ENCODE data around the gene MAPKAP1.
"Not testable (repeated sequence)": the region's sequence is repeated elsewhere in the genome, so short reads cannot be mapped to it uniquely, and the experiment has no call there.

The MAPKAP1 gene

DNA sequence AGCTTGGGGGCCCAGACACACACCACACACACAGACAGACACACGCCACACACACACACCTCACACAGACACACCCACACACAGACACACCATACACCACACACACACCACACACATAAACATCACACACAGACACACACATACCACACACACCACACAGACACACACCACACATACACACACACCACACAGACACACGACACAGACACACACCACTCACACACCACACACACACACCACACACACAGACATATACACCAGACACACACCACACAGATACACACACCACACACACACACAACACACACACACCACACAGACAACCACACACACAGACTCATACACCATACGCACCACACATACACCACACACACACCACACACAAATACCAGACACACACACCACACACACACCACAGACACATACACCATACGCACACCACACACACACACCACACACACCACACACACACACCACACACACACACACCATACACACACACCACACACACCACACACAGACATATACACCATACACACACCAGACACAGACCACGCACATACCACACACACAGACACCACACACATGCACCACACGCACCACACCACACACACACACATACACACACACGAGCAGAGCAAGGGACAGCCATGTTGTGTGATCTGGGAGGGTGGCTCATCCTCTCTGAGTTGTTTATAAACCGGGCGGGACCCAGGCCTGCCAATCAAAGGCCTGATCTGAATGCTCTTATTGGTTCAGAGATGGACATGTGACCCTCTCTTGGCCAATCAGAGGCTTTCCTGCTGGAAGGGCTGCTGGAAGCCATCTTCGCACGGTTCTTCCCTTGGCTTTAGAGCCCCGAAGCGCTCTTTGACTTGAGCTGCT is 297.1 kb downstream of the MAPKAP1 start:
- DNase-seq (ENCODE audit: extremely low spot score, insufficient read length, low read depth) (no peak), FAIRE-seq (peak; percentile 38)

GRCh38 chr9:125409217-125409636 is 297.8 kb downstream of the MAPKAP1 start:
- FAIRE-seq (no peak), DNase-seq (ENCODE audit: extremely low spot score, insufficient read length, low read depth) (no peak)

DNA sequence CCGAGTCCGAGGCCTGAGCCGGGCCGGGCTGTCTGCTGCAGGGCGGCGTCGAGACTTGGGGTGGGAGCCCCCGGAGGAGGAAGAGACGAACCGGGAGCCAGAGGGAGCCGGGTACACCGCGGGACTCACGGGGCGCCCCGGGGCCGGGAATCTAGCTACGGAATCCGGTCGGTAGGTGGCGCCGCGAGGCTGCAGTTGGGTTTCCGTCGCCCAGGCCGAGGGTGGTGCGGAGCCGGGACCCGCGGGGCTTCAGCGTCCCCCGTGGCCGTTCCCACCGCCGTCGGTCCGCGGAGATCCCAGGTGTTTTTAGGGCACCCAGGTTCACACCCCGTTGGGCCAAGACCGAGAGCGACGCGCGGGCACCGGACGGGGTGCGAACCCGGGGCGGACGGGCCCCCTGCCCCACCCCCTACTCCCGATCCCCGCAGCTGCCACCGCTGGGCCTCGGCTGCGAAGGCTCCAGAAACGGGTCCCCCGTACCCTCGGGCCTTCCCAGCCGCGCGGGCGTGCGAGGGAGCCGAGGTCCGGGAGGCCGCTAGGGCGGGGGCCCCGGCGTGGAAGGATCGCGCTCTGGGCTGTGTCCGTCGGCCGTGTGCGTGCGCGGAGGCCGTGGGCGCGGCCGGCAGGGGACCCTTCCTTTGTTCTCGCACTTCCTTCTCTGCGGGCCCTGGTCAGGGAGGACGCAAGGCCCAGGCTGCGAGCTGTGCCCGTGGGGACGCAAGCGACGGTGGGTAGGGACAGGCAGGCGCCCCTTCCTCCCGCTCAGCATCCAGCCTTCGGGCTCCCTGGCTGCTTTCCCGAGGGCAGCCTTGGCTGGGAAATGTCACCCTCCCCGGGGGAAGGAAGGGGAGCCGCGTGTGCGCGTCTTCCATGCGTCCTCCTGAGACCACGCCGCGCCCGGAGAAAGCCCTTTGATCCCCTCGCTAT is 298.8 kb downstream of the MAPKAP1 start:
- FAIRE-seq (peak; percentile 53), DNase-seq (ENCODE audit: extremely low spot score, insufficient read length, low read depth) (peak; percentile 84)

DNA sequence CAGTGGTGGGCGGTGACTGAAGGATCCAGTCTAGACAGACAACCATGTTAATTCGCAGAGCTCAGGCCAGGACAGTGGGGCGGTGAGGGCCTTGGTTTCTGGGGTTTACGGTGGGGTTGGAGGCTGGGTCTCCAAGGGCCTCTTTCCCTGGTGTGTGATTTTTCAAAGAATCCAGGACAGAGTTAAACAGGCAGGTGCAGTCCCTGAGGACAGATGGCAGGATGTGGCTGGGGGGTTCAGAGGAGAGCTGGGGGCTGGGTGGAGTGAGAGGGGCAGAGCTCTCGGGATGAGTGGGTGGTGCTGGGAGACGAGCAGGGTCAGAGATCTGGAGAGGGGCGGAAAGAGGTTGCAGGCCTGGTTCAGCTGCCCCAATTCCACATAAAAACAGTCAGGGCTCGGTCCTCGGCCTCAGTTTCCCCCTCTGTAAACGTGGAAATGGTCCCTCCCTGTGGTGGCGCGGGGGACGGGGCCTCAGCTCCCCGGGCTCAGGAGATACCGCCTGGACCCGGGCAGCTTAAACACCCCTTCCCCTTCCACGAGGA is 299.5 kb downstream of the MAPKAP1 start:
- DNase-seq (ENCODE audit: extremely low spot score, insufficient read length, low read depth) (no peak), FAIRE-seq (no peak)

DNA sequence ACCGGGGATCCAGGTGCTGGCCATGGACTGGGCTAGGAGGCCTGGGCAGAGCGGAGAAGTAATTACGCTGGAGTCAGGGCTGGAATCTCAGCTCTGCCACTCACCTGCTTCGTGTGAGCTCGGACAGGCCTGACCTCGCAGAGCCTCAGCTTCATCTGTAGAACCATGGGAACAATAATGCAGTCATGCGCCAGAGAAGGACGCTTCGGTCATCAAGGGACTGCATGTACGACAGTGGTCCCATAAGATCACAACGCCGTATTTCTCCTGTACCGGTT is 300.3 kb downstream of the MAPKAP1 start:
- no peak for FAIRE-seq
- no peak for DNase-seq (ENCODE audit: extremely low spot score, insufficient read length, low read depth)

DNA sequence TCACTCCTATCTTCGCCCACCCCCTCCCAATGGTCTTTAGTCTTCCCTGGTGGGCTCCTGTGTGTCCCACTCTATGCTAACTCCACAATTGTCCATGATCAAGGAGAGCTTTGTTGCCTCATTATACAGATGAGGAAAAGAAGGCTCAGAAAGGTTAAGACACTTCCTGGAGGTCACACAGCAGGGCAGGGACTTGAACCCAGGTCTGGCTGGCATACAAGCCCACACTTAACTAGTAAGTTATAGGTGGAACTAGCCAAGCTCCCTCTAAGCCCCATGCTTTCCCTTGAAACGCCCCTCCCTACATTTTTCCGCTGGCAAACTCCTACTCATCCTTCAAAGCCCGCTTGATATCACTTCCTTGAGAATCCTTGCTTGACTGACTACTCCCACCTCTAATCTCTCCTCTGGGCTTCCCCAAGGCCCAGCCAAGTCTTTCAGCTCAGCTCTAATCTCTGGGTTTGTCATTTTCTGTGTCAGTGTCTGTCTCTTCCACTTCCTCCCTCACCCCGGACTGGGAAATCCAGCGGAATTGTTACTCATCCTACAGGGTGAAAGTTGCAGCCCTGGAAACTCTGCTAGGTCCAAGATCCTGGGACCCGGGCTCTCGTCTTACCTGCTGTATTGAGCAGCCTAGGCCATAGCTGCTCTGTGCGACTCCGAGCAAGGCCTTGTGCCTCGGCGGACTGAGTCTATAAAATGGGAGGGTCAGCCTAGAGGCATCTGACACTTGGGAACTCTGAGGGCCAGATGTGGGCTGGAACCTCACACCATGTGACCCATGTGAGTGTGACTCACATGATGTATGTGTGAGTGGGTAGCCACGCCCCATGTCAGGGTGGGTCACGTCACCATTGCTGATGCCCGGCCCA is 300.8 kb downstream of the MAPKAP1 start:
- FAIRE-seq, result no peak
- DNase-seq (ENCODE audit: extremely low spot score, insufficient read length, low read depth), result no peak

DNA sequence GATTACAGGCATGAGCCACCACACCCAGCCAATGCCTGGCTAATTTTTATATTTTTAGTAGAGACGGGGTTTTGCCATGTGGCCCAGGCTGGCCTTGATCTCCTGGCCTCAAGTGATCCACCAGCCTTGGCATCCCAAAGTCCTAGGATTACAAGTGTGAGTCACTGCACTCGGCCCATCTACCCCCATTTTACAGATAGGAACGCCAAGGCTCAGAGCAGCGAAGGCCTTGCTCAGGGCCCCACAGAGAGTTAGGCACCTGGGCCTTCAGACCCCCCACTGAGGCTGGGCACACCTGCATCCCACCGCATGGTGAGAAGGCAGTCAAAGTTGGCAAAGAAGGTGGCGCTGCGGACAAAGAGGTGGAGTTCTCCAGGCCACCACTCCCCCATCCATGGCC is 302.3 kb downstream of the MAPKAP1 start:
- no peak for DNase-seq (ENCODE audit: extremely low spot score, insufficient read length, low read depth)
- no peak for FAIRE-seq

DNA sequence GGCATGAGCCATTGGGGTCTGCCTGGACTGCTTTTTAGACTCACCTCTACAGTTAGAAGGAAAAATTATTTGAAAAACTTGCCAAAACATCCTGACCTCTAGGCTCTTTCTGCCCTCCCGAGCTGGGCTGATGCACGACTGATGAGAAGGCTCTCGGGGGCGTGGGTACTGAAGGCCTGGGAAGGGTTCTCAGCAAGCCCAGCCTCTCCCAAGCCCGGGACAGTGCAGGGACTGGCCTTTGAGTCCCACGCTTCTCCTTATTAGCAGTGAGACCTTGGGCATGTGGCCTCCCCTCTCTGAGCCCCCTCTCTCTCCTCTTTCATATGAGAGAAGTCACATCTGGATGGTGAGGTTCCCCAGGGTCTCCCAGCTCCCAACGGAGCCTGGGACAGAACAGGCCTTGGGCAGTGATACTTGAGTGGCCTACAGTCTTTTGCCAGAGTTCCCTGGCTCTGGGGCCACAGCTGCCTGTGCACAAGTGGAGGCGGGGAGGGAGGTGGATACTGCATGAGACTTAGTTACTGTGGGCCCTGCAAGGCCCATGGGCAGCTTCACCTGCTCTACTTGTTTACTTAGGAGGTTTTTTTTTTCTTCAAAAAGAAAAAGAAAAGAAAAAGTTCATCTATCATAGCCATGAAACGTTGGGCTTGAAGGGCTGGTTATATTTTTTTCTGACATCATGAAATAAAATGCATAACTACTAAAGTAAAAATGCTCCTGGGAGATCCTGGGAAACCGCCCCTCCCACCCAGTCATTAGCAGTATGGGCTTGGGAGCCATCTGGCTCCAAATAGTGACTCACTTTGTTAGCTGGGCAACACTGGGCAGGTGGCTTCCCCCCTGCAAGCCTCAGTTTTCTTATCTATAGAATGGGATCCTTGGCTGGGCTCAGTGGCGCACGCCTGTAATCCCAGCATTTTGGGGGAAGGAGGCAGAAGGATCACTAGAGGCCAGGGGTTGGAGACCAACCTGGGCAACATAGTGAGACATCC is 306.0 kb downstream of the MAPKAP1 start:
- FAIRE-seq (no peak), DNase-seq (ENCODE audit: extremely low spot score, insufficient read length, low read depth) (no peak)

DNA sequence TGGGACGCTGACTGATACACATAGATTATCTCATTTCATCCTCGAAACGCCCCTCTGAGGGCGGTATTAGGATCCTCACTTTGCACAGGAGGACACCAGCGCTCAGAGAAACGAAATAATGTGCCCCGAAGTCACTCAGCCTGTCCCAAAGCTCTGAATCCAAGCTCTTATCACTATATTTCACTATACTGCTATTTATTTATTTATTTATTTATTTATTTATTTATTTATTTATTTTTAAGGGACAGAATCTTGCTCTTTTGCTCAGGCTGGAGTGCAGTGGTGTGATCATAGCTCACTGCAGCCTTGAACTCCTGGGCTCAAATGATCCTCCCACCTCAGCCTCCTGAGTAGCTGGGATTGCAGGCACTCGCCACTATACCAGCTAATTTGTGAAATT is 306.8 kb downstream of the MAPKAP1 start:
- DNase-seq (ENCODE audit: extremely low spot score, insufficient read length, low read depth); FAIRE-seq: not testable (repeated sequence)

GRCh38 chr9:125399666-125400065 is 307.3 kb downstream of the MAPKAP1 start:
- DNase-seq (ENCODE audit: extremely low spot score, insufficient read length, low read depth) (no peak), FAIRE-seq (no peak)

DNA sequence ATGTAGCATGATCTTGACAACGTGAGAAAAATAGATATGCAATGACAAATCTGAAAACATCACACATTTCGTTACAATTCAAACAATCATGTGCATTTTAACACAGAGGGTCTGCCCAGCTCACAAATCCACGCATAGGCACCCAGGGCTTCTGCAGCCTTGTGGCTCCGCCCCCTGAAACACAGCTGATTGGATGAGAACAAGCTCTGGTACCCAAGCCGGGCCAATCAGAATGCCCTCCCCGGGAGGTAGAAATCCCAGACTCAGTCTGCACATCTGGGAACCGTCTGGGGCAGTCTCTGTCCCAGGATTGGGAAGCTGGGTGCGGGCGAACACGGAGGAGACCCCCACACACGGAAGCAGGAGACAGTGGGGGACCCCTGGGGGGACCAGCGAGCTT is 307.8 kb downstream of the MAPKAP1 start:
- DNase-seq (ENCODE audit: extremely low spot score, insufficient read length, low read depth) (no peak), FAIRE-seq (no peak)

GRCh38 chr9:125398243-125398642 is 308.8 kb downstream of the MAPKAP1 start:
- FAIRE-seq (no peak), DNase-seq (ENCODE audit: extremely low spot score, insufficient read length, low read depth) (no peak)

GRCh38 chr9:125397736-125398135 is 309.3 kb downstream of the MAPKAP1 start:
- FAIRE-seq (no peak), DNase-seq (ENCODE audit: extremely low spot score, insufficient read length, low read depth) (no peak)

DNA sequence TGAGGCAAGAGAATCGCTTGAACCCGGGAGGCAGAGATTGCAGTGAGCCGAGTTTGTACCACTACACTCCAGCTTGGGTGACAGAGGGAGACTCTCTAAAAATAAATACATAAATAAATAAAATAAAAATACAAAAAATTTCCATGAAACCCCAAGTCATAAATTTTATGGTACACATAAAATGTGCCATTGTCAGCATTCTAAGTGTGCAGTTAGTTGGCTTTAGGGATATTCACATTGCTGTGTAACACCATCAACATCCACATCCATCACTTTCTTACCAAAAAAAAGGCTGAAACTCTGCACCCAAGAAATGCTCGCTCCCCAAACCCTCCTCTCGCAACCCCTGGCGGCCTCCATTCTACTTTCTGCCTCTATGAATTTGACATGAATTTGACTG is 310.2 kb downstream of the MAPKAP1 start:
- no peak for FAIRE-seq

DNA sequence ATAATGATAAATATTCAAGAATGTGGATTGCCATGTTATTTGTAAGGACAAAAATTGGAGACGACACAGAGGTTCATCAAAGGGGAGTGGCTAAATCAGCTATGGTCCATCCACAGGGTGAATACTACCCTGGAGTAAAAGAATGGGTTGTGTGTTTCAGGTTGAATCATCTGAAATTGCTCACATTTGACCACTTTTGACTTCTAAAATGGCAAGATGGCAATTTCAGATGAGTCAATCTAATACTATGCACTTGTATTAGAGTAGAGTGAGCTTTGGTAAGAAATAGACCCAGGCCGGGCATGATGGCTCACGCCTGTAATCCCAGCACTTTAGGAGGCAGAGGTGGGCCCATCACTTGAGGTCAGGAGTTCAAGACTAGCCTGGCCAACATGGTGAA is 313.6 kb downstream of the MAPKAP1 start:
- FAIRE-seq (peak; percentile 44), DNase-seq (ENCODE audit: extremely low spot score, insufficient read length, low read depth) (no peak)

More for the DNA sequence above, 310.2 kb downstream of the MAPKAP1 start:
- DNase-seq (ENCODE audit: extremely low spot score, insufficient read length, low read depth), result no peak

- DNase-seq (ENCODE audit: extremely low spot score, insufficient read length, low read depth) (no peak), FAIRE-seq (no peak)
Observed at GRCh38 chr9:125391704-125392103, 315.3 kb downstream of the MAPKAP1 start.

DNA sequence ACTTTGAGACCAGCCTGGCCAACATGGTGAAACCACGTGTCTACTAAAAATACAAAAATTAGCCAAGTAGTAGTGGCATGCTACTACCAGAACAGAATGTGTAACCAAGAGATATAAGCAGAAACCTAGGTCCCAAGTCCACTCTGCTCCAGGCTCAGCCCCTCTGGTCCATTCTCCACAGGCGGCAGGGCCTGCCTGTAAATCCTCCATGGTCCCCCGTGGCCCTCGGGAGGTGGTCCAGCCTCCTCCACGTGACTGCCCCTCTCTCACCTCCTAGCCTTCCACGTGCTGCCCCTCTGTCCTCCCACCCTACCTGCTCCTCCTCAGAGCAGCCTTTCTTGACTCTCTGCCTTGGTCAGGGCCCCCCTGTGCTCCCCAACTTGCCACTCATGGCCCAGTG is 318.0 kb downstream of the MAPKAP1 start:
- DNase-seq (ENCODE audit: extremely low spot score, insufficient read length, low read depth) (no peak), FAIRE-seq (no peak)

GRCh38 chr9:125387861-125388524 is 319.0 kb downstream of the MAPKAP1 start:
- no peak for FAIRE-seq
- DNase-seq (ENCODE audit: extremely low spot score, insufficient read length, low read depth), result no peak
